ENCODE results near the gene UBXN1.

The UBXN1 gene

DNA sequence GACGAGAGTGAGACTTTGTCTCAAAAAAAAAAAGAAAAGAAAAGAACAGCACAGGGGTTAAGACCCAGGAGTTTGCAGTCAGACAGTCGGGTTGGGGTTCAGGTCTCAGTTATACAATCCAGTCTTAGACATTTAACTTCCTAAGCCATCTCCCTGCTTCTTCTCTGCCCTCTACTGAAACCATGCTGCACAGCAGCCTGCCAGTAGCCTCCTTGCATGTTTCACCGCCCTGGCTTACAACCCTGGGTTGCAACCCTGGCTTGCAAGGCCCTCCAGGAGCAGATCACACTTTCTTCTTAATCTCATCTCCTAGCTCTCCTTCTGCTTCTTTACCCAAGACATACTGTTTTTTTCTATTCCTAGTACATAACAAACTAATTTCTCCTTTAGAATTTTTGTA is 51.2 kb downstream of the UBXN1 start:
- no peak for FAIRE-seq
